ENCODE data around the gene TSPAN31. TPM values are rescaled to one million over a fixed set of nuclear protein-coding genes. Genes with fewer than 3 reads are reported as not detected.

The TSPAN31 gene
- total and polyA plus RNA-seq, 2 of the 8 experiments (the other 6 are each of a cell fraction or from before 2014, with no cell fraction given): 15.8 to 31.4 TPM

DNA sequence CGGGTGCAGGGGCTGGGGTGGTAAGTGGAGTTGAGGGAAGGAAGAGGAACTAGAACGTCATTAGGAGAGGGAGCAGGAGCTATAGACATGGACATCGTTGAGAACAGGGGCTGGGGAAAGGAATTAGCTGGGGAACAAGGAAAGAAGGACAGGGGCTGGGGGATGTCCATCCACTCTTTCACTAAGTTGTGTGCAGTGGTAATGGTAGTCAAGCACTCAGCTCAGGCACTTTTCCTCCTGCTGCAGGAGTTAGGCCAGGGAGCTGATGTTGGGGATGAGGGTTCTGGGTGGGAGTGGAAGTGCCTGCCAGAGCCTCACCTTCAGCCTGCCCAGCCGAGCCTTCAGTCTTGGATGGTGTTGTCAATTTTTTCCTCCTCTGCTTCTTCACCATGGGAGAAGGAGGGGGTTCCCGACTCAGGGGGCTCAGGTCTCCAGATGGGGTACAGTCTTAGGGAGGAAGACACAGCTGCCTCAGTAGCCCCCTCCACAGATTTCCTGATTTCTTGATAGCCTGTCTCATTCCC lies 15.5 kb upstream of the TSPAN31 start:
- Histone ChIP-seq H3K4me3 (ENCODE audit: extremely low read depth in 1 of 4, insufficient read depth in 2 of 4, low read depth in 3 of 4, low read length in 4 of 4) (no peak overlapping the region), H3K9me3 (ENCODE audit: insufficient read depth in 2 of 2, low read depth in 1 of 2, low read length in 1 of 2) (no peaks in the 10 kb centered on the region), H3K4ac (replicated peaks; ENCODE audit: insufficient read length, low read depth, low read length) (no peak overlapping the region), H2BK20ac (ENCODE audit: low read length) (no peak overlapping the region), H2BK12ac (ENCODE audit: low read depth, low read length) (no peak overlapping the region), H4K20me1 (replicated peaks in 1 of 2; ENCODE audit: control insufficient read depth in 1 of 2, insufficient read depth in 2 of 2, low read length in 2 of 2) (peaks cover 2 to 7% of the 10 kb centered on the region in 2 experiments), H3K4me2 (ENCODE audit: insufficient read depth in 1 of 2, low read depth in 2 of 2, low read length in 2 of 2) (no peak overlapping the region), H3K23me2 (ENCODE audit: low read depth, low read length) (peaks cover 12% of the 10 kb centered on the region; the same call in 1 of the 2 replicates), H4K91ac (replicated peaks; ENCODE audit: insufficient read length, low read length) (no peak overlapping the region), H3K79me2 (ENCODE audit: control insufficient read depth in 1 of 2, insufficient read depth in 2 of 2, low read length in 2 of 2) (no peaks in the 10 kb centered on the region), H3K79me1 (ENCODE audit: low read depth, low read length) (no peaks in the 10 kb centered on the region), H2BK5ac (ENCODE audit: low read depth, low read length) (no peak overlapping the region), H3K14ac (ENCODE audit: insufficient read length) (no peak overlapping the region), H3K4me1 (replicated peaks in 1 of 4; ENCODE audit: control insufficient read depth in 3 of 4, insufficient read depth in 4 of 4, low read length in 3 of 4) (peaks cover 0 to 20% (median 13%) of the 10 kb centered on the region in 4 experiments; a peak in 5 of 7 replicates), H3K27ac (ENCODE audit: low read depth, low read length) (no peak overlapping the region), H4K8ac (ENCODE audit: extremely low read depth, insufficient read depth, low read length) (no peak overlapping the region), H3K27me3 (replicated peaks in 1 of 4; ENCODE audit: control insufficient read depth in 3 of 4, extremely low read depth in 1 of 4, insufficient read depth in 3 of 4, low read length in 3 of 4) (peaks cover 26 to 91% (median 73%) of the 10 kb centered on the region in 4 experiments), H3K9ac (replicated peaks in 1 of 4; ENCODE audit: extremely low read depth in 1 of 4, low read depth in 3 of 4, low read length in 3 of 4) (no peak overlapping the region), H2BK120ac (replicated peaks; ENCODE audit: low read depth, low read length) (no peak overlapping the region), H2AFZ (ENCODE audit: low read length) (no peak overlapping the region), H3K36me3 (ENCODE audit: control insufficient read depth in 2 of 4, insufficient read depth in 4 of 4, low read length in 3 of 4) (no peaks in the 10 kb centered on the region), H2AK5ac (ENCODE audit: low read depth, low read length) (no peak overlapping the region), H2BK15ac (ENCODE audit: low read length) (no peak overlapping the region), H3K18ac (ENCODE audit: extremely low read depth, low read length) (no peak overlapping the region), H3K23ac (ENCODE audit: insufficient read length) (no peak overlapping the region), H3K56ac (replicated peaks; ENCODE audit: insufficient read length, low read depth, low read length) (no peak overlapping the region), H4K5ac (ENCODE audit: insufficient read length, low read depth, low read length) (no peak overlapping the region)
- 49% methylated on average over 5 of the region's 5 CpGs; no CpG with 5 or more reads in 1 of the 2 experiments for WGBS, 2 experiments (ENCODE audit: extremely low coverage in 1 of 2, insufficient coverage in 1 of 2, insufficient read length in 1 of 2, insufficient replicate concordance in 2 of 2, low coverage in 1 of 2, low lambda C conversion rate in 2 of 2, missing lambda C conversion rate in 1 of 2)
- FAIRE-seq: no peak
- CTCF ChIA-PET (ENCODE audit: partially characterized antibody): interaction anchor here (0.6 to 2.3 kb wide), 5 partner anchors 36 to 147 kb away, joined by 3 to 9 read pairs (median 3); partner anchors contain the start of gene OS9
- DNase-seq (ENCODE audit: low read depth in 1 of 2, low spot score in 2 of 2): no peak
- POLR2A ChIA-PET (ENCODE audit: partially characterized antibody): interaction anchor here (0.8 kb wide), 1 partner anchor 15 kb away, joined by 4 read pairs; the partner anchor contains the start of gene TSPAN31
- no peak for TF ChIP-seq SP4 (IDR thresholded peaks at IDR 0.05; ENCODE audit: low read length)
- no peak for TF ChIP-seq ZNF274 (IDR thresholded peaks at IDR 0.05; ENCODE audit: borderline replicate concordance, extremely low read depth, low read length)
- no peak for TF ChIP-seq YY1 (IDR thresholded peaks at IDR 0.05; ENCODE audit: low read depth, low read length)
- TF ChIP-seq BRCA1 (IDR thresholded peaks at IDR 0.05; ENCODE audit: low read depth, low read length): no peak
- no peak for TF ChIP-seq EZH2 (IDR thresholded peaks at IDR 0.05; ENCODE audit: low read depth, low read length, severe bottlenecking)
- TF ChIP-seq RBBP5 (IDR thresholded peaks at IDR 0.05; ENCODE audit: borderline replicate concordance, low read depth, low read length): no peak
- no peak for TF ChIP-seq GABPA (IDR thresholded peaks at IDR 0.05; ENCODE audit: borderline replicate concordance, insufficient read depth, low read length)
- no peak for TF ChIP-seq POLR2A (IDR thresholded peaks at IDR 0.05; ENCODE audit: control extremely low read depth in 1 of 2, low read depth in 2 of 2, low read length in 2 of 2)
- TF ChIP-seq E2F6 (IDR thresholded peaks at IDR 0.05): no peak
- TF ChIP-seq JUND (IDR thresholded peaks at IDR 0.05; ENCODE audit: low read length): no peak
- TF ChIP-seq ATF3 (IDR thresholded peaks at IDR 0.05; ENCODE audit: insufficient read depth, low read depth, low read length): no peak
- no peak for TF ChIP-seq RAD21 (IDR thresholded peaks at IDR 0.05 in 1 of 2, conservative IDR thresholded peaks at IDR 0.05 in 1 of 2; ENCODE audit: low read depth in 2 of 2, low read length in 2 of 2)

Measured in H1 (cell line).